Limb (tissue), 2 donors: ENCODE results near the gene MDGA2.
"Not testable (repeated sequence)": the region's sequence is repeated elsewhere in the genome, so short reads cannot be mapped to it uniquely, and the experiment has no call there.

ENCODE experiments used
- DNase-seq, 2 donors: peaks; one replicate each; pipeline ENCODE4 v3.0.0-alpha.2; 2016; ENCODE audit errors: extremely low spot score in 2 of 2

Gene MDGA2

GRCh38 chr14:47332939-47333338 is 342.5 kb downstream of the MDGA2 start:
- no peak for DNase-seq

- no peak for DNase-seq
Measured at GRCh38 chr14:47332106-47332505, 343.3 kb downstream of the MDGA2 start.

- no peak for DNase-seq
Measured at GRCh38 chr14:47328376-47328775, 347.0 kb downstream of the MDGA2 start.

- no peak for DNase-seq
Measured at GRCh38 chr14:47327336-47327735, 348.1 kb downstream of the MDGA2 start.

- no peak for DNase-seq
Measured at GRCh38 chr14:47322751-47323150, 352.7 kb downstream of the MDGA2 start.

- no peak for DNase-seq
Measured at GRCh38 chr14:47302121-47302520, 373.3 kb downstream of the MDGA2 start.

GRCh38 chr14:47300796-47301195 is 374.6 kb downstream of the MDGA2 start:
- no peak for DNase-seq

GRCh38 chr14:47297374-47297773 is 378.0 kb downstream of the MDGA2 start:
- no peak for DNase-seq

GRCh38 chr14:47284283-47284682 is 391.1 kb downstream of the MDGA2 start:
- DNase-seq, result no peak

GRCh38 chr14:47281761-47282160 is 393.6 kb downstream of the MDGA2 start:
- DNase-seq, result not testable (repeated sequence)

- DNase-seq, result peak in 1 of 2 donors; percentile 55
Measured at GRCh38 chr14:47278233-47278842, 397.1 kb downstream of the MDGA2 start.

- no peak for DNase-seq
Measured at GRCh38 chr14:47277703-47278102, 397.7 kb downstream of the MDGA2 start.

GRCh38 chr14:47276931-47277330 is 398.5 kb downstream of the MDGA2 start:
- DNase-seq, result no peak

- no peak for DNase-seq
Measured at GRCh38 chr14:47273939-47274338, 401.5 kb downstream of the MDGA2 start.

- no peak for DNase-seq
Measured at GRCh38 chr14:47270715-47271114, 404.7 kb downstream of the MDGA2 start.

- no peak for DNase-seq
Measured at GRCh38 chr14:47269756-47270492, 405.5 kb downstream of the MDGA2 start.

- DNase-seq, result no peak
Measured at GRCh38 chr14:47264842-47265241, 410.6 kb downstream of the MDGA2 start.

GRCh38 chr14:47262801-47263200 is 412.6 kb downstream of the MDGA2 start:
- DNase-seq, result no peak

GRCh38 chr14:47261350-47261749 is 414.1 kb downstream of the MDGA2 start:
- no peak for DNase-seq

- no peak for DNase-seq
Measured at GRCh38 chr14:47259796-47260195, 415.6 kb downstream of the MDGA2 start.

GRCh38 chr14:47257013-47257412 is 418.4 kb downstream of the MDGA2 start:
- no peak for DNase-seq

GRCh38 chr14:47252802-47253201 is 422.6 kb downstream of the MDGA2 start:
- DNase-seq, result no peak

GRCh38 chr14:47246367-47246766 is 429.0 kb downstream of the MDGA2 start:
- DNase-seq, result no peak
